ENCODE measurements around the gene H3-3A.

Gene H3-3A

DNA sequence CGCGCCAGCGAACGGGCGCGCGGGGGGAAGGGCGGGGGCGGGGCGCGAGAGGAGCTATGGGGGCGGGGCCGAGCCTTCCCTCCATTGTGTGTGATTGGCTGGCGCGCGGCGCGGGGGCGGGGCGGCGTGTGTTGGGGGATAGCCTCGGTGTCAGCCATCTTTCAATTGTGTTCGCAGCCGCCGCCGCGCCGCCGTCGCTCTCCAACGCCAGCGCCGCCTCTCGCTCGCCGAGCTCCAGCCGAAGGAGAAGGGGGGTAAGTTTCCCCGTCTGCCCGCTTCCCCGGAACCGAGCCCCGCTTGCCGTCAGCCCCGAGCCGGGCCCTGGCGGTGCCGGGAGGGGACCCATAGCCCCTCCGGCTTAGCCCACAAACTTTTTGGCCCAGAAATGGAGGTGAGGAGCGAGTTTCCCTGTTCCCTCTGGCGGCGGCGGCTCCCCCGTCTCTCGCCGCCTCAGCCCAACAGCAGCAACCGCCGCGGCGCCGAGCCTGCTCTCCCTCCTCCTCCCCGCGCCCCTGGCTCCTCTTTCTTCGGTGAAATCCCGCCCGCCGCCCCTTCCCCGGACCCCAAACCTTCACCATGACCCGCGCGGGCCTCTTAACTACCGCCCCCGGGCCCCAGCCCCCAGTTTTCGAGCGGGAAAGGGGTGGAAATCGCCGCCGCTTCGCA is at the start of gene H3-3A:
H3-3A (plus strand) TSS at position 159 of the 666 bp plus-strand sequence. CDS start 1,636 bp downstream, outside the sequence.
- DNase-seq: peak; percentile 93 to 94

DNA sequence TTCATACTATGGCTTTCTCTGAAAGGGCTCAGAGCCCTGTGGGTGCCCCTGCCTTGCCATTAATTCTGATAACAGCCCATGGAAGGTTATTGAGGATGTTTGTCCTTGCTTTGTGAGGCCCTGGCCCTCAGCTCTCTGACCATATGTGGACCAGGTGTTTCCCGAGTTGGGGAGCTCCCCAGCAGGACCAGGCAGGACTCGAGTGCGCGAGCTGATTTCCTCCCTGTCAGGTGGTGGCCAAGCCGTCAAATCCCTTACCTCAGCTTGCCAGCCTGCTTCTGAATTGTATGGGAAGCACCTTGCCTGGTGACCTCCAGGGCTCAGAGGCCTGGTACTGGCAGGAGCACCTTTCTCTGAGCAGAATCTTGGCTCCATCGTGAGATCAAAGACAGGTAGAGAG is 45.4 kb upstream of the H3-3A start:
- no peak for DNase-seq

DNA sequence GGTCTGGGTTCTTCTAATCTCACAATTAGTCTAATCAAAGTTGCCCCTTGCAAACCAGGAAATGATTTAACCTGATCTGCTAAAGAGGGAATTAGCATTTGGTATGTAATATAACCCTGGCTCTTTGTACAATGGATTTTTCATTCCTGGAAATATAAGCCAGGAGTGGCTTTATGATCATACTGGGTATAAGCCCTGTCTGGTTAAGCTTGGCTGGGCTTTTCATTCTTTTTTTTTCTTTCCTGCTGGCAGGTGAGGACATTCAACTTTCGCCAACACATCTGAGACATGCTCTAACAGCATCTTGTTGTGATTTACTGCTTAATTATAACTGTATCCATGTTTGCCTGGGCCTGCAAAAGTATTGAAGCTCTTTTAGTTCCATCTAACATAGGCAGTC is 42.9 kb upstream of the H3-3A start:
- no peak for DNase-seq

DNA sequence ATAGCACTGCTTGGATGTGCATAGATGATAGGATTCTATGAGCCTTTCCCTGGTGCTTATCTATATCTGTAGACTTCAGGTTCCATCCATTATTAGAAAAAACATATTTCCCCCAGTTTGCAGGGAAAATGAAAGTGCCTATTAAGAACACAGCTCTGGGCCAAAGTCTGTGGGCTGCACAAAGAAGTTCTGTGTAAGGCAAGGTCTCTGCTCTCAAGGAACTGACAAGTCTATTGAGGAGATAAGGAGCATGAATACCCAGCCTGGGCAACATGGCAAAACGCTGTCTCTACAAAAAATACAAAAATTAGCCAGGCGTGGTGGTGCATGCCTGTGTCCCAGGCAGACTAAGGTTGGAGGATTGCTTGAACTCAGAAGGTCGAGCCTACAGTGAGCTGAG is 41.1 kb upstream of the H3-3A start:
- DNase-seq: no peak

DNA sequence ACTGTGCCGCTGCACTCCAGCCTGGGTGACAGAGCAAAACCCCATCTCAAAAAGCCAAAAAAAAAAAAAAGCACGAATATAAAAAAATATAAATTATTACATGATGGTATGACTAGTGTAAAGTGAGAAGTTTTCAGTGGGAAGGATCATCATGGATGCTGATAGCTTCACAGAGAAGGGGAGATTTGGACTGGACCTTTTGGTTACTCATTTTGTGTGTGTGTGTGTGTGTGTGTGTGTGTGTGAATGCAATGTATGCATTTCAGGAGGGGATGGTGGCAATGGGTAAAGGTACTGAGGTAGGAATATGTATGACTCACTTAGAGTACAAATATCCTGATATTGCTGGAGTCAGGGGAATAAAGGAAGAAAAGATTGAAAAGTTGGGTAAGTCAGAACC is 40.7 kb upstream of the H3-3A start:
- no peak for DNase-seq

DNA sequence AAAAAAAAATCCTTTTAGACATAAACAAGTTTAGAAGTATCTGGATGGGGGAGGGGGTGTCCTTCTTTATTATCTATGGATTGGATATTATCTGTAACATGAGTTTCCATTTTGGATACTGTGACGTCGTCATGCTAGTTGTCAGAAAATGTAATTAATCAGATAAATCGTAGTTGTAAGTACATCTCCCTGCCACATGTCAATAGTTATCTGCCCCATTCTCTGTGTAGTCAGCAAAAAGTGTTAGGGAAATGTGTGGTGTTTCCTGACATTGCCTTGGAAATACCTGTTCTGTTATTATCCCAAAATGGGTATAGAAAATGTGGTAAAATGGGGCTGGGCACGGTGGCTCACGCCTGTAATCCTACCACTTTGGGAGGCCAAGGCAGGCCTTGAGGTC is 38.8 kb upstream of the H3-3A start:
- DNase-seq: no peak

DNA sequence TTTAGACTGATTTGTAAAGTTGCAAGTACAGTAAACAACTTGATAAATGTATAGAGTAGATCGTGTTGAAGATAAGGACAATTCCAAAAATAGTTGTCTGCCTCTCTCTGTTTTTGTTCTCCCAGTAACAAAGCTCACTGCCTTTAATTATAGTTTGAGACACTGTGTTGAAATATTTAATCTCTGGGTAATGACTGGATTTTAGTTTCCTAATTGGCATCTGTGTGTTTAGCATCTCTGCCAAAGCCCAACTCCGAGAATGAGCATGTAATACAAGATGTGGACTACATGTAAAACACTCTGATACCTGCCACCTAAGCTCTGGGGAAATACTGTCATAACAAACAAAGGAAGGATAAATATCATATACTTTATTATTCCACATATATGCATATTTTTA is 35.7 kb upstream of the H3-3A start:
- no peak for DNase-seq

DNA sequence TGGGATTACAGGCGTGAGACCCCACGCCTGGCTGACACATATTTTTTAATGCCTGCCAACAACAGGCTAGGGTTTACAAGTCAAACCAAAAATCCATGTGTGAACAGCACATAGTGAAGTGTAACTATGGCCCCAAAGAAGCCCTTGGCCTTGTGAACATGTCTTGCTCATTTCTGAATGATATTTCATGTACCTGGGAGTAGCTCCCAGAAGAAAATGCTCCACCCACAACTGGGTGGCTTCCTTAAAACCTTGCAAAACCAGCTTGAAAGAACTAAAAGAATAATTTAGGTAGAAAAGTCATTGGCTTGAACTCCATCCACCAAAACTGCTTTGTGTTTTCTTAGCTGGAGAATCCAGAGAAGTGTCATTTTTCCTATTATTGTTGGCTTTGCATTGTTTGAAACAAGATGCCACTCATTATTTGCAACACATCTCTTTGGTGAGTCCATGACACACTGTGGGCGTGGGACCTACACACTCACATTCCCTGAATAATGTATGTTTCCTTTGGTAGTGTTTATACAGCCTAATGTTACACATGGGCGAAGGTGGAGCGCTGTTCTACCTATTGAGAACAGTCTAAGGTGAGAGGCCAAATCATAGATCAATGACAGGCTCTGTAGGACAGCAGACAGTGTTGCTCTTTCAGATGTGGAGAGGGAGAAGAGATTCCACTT is 34.8 kb upstream of the H3-3A start:
- no peak for DNase-seq

DNA sequence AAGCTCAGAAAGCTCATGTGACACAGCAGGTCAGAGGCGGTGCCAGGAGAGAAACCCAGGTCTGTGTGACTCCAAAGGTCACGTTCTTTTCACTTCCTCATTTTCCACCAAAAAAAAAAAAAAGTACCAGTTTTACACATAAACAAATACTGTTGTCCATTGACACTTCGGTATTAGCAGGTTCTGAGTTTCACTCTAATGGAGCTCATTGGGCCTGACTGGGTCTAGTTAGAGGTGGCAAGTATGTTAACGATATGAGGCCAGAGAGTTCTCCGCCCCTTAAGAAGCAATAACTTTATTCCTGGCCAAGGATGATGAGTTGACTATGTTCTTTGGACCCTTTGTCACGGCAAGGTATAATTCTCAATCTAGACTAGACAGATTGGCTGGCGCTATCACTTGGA is 33.4 kb upstream of the H3-3A start:
- DNase-seq: no peak

DNA sequence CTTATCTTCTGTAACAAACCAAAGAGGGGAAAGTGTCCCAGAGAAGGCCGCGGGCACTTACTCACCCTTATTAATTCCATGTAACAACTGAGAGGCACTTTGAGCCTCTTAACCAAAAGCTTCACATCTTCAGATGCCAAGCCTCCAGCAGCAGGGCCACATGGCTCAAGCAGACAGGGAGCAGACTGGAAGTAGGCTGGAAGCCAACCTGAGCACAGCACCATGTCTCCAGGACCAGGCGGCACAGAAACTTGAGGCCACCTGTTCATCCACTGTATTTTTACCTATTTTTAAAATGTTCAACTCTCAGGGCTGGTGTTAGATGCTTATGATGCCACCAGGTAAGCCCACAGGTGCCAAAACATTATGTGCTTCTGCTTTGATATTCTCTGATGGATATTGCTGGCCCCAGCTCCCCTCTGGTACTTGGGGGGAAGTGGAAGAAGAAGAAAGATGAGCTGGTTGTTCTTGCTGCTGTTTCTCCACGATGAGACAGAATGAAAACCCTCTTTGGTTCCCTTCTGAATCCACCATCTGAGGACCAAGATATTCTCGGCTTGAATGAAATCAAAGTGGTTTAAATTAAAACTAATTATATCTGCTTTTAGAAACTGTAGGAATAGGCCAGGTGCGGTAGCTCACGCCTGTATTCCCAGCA is 32.8 kb upstream of the H3-3A start:
- DNase-seq: no peak

DNA sequence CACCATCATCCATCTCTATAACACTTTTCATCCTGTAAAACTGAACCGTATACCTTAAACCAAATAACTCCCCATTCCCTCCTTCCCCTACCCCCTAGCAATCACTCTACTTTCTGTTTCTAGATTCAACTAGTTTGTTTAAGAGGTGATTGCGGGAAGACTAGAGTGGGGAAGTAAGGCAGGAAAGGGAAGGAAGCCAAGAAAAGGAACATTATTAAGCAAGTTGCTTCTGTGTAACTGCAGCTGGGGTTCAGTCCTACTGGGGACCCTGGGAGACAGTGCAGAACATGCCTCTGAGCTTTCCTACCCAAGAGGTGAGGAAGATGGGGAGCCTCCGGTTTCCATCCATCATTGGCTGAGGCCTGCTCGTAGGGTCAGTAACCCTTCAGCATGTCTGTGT is 28.9 kb upstream of the H3-3A start:
- peak in 1 of 2 donors; percentile 31 for DNase-seq

DNA sequence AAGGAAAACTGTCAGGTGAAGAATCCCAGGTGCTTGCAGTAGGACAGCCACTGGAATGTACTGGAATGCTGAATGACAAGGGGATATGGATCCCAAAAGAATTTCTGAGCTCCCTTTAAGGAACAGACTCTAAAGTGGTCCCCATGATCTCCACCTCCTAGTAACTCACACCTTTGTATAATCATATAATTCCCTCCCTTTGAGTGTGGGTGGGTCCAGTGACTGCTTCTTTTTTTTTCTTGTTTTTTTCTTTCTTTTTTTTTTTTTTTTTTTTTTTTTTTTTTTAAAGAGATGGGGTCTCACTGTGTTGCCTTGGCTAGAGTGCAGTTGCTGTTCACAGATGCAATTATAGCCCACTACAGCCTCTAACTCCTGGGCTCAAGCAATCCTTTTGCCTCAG is 28.5 kb upstream of the H3-3A start:
- DNase-seq: no peak

DNA sequence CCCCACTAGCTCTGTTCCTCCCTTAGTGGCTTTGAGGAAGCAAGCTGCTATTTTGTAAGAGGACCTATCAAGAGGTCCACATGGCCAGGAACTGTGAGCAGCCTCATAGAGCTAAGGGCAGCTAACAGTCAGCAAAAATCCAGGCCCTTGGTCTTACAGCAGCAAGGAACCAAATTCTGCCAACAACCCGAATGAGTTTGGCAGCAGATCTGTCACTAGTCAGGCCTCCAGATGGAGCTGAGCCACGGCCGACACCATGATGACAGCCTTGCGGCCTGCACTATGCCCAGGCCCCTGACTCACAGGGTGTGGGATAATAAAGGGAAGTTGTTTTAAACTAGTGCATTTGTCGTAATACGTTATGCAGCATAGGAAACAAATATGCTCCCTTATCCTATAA is 28.0 kb upstream of the H3-3A start:
- peak; percentile 59 to 64 for DNase-seq

DNA sequence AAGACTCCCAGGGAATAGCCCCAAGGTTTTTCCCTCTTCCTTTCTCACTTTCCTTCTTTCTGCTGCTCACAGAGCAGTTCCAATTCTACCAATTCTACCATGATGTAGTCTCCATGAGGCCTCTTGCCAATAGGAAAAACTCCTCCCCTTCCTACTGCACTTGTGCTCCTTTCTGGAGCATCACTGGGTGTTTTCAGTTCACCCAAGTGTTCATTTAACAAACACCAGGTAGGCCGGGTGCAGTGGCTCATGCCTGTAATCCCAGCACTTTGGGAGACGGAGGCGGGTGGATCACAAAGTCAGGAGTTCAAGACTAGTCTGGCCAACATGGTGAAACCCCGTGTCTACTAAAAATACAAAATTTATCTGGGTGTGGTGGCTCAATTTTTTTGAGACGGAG is 26.6 kb upstream of the H3-3A start:
- DNase-seq: no peak

DNA sequence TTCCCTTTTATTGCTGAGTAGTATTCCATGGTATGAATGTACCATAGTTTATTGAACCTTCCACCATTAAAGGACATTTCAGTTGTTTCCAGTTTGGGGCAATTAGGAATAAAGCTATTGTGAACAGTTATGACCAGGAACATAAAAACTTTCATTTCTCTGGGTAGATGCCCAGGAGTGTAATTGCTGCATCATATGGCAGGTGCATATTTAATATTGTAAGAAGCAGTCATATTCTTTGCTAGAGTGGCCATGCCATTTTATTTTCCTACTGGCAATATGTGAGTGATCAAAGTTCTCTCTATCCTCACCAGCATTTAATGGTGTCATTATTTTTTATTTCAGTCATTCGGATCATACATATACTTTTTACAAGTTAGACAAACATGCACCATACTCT is 23.9 kb upstream of the H3-3A start:
- DNase-seq: no peak

DNA sequence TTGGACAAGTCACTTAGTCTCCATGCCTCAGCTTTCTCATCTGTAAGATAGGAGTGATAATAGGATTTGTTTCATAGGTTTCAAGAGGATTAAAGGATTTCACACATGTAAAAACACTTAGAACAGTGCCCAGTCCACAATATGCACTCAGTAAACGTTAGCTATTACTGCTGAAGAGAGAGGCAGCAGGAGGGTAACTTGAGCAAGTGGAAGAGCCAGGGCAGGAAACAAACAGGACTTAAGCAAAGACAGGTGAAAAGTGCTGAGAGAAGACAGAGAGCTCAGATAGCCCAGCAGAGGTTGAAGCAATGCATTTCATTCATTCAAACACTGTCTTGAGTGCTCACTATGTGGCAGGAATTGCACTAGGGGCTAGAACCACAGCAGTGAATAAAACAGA is 21.1 kb upstream of the H3-3A start:
- DNase-seq: no peak

DNA sequence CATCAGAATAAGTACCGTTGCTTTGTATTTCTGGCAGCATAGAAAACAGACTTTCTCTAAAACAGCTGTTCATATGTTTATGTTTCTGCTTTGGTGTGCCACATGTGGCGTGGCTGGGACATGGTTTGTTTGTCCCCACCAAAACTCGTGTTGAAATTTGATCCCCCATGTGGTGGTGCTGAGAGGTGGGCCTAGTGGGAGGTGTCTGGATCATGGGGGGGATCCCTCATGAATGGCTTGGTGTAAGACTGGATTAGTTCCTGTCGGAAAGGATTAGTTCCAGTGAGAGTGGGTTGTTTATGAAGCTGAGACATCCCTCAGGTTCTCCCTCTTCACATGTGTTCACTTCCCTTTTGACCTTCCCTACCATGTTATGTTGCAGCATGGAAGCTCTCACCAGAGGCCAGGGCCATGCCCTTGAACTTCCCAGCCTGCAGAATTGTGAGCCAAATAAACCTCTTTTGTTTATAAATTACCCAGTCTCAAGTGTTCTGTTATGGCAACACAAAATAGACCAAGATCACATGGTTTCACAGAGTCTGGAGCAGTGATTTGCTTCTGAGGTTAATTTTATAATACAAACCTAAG is 17.9 kb upstream of the H3-3A start:
- DNase-seq: no peak

DNA sequence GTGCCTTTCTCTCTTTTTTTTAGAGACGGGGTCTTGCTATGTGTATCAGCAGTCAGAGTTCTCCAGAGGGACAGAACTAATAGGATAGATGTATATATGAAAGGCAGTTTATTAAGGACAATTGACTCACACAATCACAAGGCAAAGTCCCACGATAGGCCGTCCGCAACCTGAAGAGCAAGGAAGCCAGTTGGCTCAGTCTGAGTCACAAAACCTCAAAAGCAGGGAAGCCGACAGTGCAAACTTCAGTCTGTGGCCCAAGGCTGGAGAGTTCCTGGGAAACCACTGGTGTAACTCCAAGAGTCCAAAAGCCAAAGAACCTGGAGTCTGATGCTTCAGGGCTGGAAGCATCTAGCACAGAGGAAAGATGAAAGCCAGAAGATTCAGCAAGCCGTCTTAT is 16.3 kb upstream of the H3-3A start:
- no peak for DNase-seq

DNA sequence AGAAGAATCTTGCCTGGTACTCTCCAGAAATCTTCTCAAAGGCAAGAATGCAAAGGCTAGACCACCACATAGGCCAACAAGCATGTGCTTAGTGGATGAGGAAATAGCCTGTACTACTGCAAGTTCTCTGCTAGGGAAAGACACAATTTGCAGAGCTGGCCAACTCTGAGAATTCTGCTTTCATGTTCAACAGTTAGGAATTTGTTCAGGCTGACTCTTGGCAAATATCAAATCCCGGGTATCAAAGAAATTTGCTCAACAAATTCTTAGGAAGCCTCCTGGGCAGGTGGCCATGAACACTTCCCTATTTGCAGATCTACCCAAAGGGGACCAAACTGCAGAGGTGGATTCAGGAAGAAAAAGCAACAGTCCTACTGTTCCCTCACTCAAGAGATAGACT is 15.0 kb upstream of the H3-3A start:
- no peak for DNase-seq

DNA sequence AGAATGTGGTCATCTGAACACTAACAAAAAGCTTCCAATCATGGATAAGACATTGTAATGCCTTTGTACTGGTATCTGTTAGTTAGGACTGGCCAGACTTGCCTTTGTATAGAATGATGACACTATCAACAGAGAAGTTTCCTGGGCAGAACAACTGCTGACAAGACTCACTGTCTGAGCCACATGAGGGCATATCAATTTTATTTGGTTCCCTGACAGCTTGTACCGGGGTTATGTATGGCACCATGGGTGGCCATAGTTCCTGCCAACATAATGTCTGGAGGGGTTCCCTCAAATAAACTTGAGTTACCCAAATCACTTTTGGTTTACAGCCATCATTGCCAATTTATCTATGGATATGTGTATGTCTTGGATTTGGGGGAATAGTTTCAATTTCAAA is 13.6 kb upstream of the H3-3A start:
- DNase-seq: no peak

DNA sequence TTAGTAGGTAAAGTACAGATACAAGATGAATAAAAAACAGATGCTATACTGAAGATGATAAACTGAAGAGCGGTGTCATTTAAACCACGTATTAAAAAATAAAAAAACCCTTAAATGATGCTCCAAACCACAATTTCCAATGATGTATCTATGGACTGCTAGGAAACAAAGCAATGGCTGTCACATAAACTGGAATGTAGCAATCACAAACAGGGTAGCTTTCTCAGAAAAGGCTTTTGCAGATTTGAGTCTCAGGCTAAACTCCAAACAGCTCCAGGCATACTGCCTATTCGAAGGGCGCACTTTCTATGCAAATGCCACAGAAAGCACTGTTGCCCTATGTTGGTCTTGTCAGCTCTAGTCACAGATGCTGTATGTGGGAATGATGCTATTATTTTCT is 12.4 kb upstream of the H3-3A start:
- no peak for DNase-seq

DNA sequence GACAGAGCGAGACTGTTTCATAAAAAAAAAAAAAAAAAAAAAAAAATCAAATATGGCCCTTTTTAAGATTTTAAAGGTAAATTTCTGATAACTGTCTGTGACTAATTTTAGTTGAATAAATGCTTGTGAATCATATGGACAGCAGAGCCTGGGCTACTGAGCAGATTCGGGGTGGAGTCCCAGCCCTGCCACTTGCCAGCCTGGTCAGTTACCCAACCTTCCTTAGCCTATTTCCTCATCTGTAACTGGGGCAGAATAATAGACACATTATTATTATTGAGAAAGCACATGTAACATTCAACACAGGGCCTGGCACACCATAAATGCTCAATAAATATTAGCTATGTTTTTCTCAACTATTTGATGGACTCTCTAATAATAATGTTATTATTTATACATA is 11.2 kb upstream of the H3-3A start:
- no peak for DNase-seq

DNA sequence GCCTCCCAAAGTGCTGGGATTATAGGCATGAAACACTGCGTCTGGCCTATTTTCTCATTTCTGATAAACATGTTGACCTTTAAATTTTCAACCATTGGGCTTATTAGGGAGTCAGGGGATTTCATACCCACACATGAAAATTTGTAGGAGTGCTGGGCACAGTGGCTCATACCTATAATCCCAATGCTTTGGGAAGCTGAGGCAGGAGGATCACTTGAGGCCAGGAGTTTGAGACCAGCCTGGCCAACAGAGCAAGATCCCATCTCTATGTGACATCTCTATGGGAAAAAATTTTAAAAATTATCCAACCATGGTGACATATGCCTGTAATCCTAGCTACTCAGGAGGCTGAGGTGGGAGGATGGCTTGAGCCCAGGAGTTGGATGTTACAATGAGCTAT is 10.5 kb upstream of the H3-3A start:
- no peak for DNase-seq
